ENCODE results near the gene CHURC1. TPM values are rescaled to one million over a fixed set of nuclear protein-coding genes. Genes with fewer than 3 reads are reported as not detected.

The CHURC1 gene
- total and polyA plus RNA-seq, 11 donors, result 51.0 to 106 (median 72.3) TPM

- Histone ChIP-seq H3K9me3 (no peaks in the 10 kb centered on the region), H3K4me1 (peaks cover 0 to 8% (median 0%) of the 10 kb centered on the region in 12 donors), H3K27ac (no peak overlapping the region), H3K4me3 (no peak overlapping the region), H3K36me3 (no peaks in the 10 kb centered on the region), H3K27me3 (no peaks in the 10 kb centered on the region)
- DNase-seq, result no peak
- no peak for TF ChIP-seq CTCF (IDR thresholded peaks at IDR 0.05)
- TF ChIP-seq POLR2A (IDR thresholded peaks at IDR 0.05), result no peak
- 74 to 90% (median 80%) methylated on average over 5 of the region's 5 CpGs for WGBS, 4 donors
- ATAC-seq, result no peak
- intact Hi-C loops (cut with DNase I), result loop anchor here in 8 of 10 donors (5.0 to 10.0 kb wide), 8 partner anchors 65 to 845 kb away; partner anchors contain the start of gene CHURC1 (in 4 of the 8)
These were observed 65.2 kb downstream of the CHURC1 start for GRCh38 chr14:64979336-64980074.

- no peak for DNase-seq
- peaks cover 0 to 25% (median 14%) of the 10 kb centered on the region in 12 donors for H3K4me1 ChIP-seq
- no peaks in the 10 kb centered on the region for H3K36me3 ChIP-seq
- intact Hi-C loops (cut with DNase I), result loop anchor here in 8 of 10 donors (1.0 to 10.0 kb wide), 10 partner anchors 69 to 841 kb away; partner anchors contain the start of gene CHURC1 (in 4 of the 8)
- no peaks in the 10 kb centered on the region for H3K9me3 ChIP-seq
- H3K27me3 ChIP-seq, result no peaks in the 10 kb centered on the region
- no peak for ATAC-seq
- H3K27ac ChIP-seq, result no peak overlapping the region
- 6 to 9% (median 7%) methylated on average over 15 of the region's 15 CpGs for WGBS, 4 donors
- TF ChIP-seq CTCF (IDR thresholded peaks at IDR 0.05), result peak; percentile 52 to 86 (median 66)
- TF ChIP-seq POLR2A (IDR thresholded peaks at IDR 0.05), result no peak
- peak overlapping the region in 4 of 12 donors; percentile 0 to 41 (median 15) for H3K4me3 ChIP-seq
These were observed 69.4 kb downstream of the CHURC1 start for GRCh38 chr14:64983439-64984310.

Other genes starting within 250 kb of the CHURC1 start
- 10 to 100 TPM; 14.7 to 34.3 (median 18.1) TPM for gene PLEKHG3, start 210.0 kb upstream of the CHURC1 start, total RNA-seq
- gene PLEKHG3, start 210.0 kb upstream of the CHURC1 start, polyA plus RNA-seq, result 1 to 10 TPM; 7.0 TPM
- 100 to 1,000 TPM in 4 of 9 donors, 10 to 100 TPM in 5; 71.6 to 195 (median 93.4) TPM for gene SPTB, start 34.5 kb upstream of the CHURC1 start, total RNA-seq
- gene SPTB, start 34.5 kb upstream of the CHURC1 start, polyA plus RNA-seq, result 10 to 100 TPM; 60.3 to 75.2 TPM
- gene GPX2, start 28.3 kb downstream of the CHURC1 start, total RNA-seq, result not detected
- gene GPX2, start 28.3 kb downstream of the CHURC1 start, polyA plus RNA-seq, result under 1 TPM in 1 of 2 donors, not detected in 1; 0.26 TPM
- gene RAB15, start 57.9 kb downstream of the CHURC1 start, total RNA-seq, result 10 to 100 TPM; 15.2 to 70.4 (median 22.5) TPM
- 10 to 100 TPM; 12.0 to 53.6 TPM for gene RAB15, start 57.9 kb downstream of the CHURC1 start, polyA plus RNA-seq
- 10 to 100 TPM; 13.0 to 20.8 (median 16.7) TPM for gene FNTB, start 72.4 kb downstream of the CHURC1 start, total RNA-seq
- 10 to 100 TPM; 10.5 to 22.5 TPM for gene FNTB, start 72.4 kb downstream of the CHURC1 start, polyA plus RNA-seq
- 100 to 1,000 TPM in 1 of 9 donors, 10 to 100 TPM in 8; 42.3 to 102 (median 79.5) TPM for gene MAX, start 188.1 kb downstream of the CHURC1 start, total RNA-seq
- 10 to 100 TPM; 42.3 to 60.5 TPM for gene MAX, start 188.1 kb downstream of the CHURC1 start, polyA plus RNA-seq